D721Med (cell line): ENCODE data around the gene ARHGEF7.

Experiments used
- DNase-seq: peaks from one replicate; pipeline ENCODE4 v3.0.0; 2011; ENCODE audit warnings: low spot score; ENCODE audit not compliant: insufficient read length
- FAIRE-seq: peaks from 2 replicates; lab custom pipeline; 2011; peaks lifted over from hg19 to GRCh38; lab: Jason Lieb, UNC
- TF ChIP-seq, protein P1 (sequence below): IDR thresholded peaks from 2 replicates; pipeline ENCODE4 v1.5.1; 2012; ENCODE audit warnings: mild to moderate bottlenecking, control low read depth; ENCODE audit not compliant: insufficient read depth; ENCODE audit errors: missing control alignments

ARHGEF7 gene

GRCh38 chr13:111171112-111171511 lies 56.0 kb downstream of the ARHGEF7 start:
- DNase-seq = no peak
- no peak for FAIRE-seq
- TF ChIP-seq, protein P1, sequence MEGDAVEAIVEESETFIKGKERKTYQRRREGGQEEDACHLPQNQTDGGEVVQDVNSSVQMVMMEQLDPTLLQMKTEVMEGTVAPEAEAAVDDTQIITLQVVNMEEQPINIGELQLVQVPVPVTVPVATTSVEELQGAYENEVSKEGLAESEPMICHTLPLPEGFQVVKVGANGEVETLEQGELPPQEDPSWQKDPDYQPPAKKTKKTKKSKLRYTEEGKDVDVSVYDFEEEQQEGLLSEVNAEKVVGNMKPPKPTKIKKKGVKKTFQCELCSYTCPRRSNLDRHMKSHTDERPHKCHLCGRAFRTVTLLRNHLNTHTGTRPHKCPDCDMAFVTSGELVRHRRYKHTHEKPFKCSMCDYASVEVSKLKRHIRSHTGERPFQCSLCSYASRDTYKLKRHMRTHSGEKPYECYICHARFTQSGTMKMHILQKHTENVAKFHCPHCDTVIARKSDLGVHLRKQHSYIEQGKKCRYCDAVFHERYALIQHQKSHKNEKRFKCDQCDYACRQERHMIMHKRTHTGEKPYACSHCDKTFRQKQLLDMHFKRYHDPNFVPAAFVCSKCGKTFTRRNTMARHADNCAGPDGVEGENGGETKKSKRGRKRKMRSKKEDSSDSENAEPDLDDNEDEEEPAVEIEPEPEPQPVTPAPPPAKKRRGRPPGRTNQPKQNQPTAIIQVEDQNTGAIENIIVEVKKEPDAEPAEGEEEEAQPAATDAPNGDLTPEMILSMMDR = no peak

GRCh38 chr13:111171629-111172028 lies 56.5 kb downstream of the ARHGEF7 start:
- TF ChIP-seq, protein P1 = no peak
- no peak for DNase-seq

GRCh38 chr13:111174377-111175114 lies 59.4 kb downstream of the ARHGEF7 start:
- DNase-seq = no peak
- TF ChIP-seq, protein P1 = no peak
- no peak for FAIRE-seq

More at GRCh38 chr13:111171629-111172028, 56.5 kb downstream of the ARHGEF7 start:
- FAIRE-seq = no peak

DNA sequence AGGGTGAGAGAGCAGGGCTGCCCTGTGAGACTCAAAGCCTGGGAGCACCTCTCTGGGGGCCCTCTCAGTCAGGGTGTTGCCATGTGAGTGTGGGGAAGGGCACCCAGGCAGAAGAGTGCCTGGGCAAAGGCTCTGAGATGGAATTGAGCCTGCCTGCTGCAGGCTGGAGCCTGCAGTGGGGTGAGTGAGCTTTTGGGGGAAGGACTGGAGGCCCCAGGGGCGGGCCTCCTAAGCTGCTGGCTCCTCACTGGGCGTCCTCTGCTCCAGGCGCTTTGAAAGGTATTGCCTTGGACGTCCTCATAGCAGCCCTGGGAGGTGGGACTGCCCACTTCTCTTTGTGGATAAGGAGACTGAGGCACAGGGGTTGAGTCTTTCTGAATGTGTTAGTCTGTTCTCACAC lies 60.3 kb downstream of the ARHGEF7 start:
- DNase-seq = no peak
- TF ChIP-seq, protein P1 = no peak
- FAIRE-seq = no peak

DNA sequence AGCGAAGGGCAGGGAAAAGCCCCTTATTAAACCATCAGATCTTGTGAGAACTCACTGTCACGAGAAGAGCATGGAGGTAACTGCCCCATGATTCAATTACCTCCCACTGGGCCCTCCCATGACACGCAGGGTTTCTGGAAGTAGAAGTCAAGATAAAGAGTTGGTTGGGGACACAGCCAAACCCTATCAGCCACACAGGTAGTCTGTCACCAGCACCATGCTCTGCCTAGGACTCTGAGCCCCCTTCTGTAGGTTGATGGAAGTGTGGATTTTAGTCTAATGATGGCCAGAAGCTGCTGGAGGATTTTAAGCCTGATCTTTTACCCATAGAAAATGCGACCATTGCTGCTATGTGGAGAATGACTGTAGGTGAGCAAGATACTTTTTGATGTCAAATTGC lies 60.8 kb downstream of the ARHGEF7 start:
- FAIRE-seq (no peak), DNase-seq (no peak)
- TF ChIP-seq, protein P1 = no peak

- FAIRE-seq (no peak), DNase-seq (no peak)
- TF ChIP-seq, protein P1 = no peak
Measured at GRCh38 chr13:111176421-111176820, 61.3 kb downstream of the ARHGEF7 start.

- TF ChIP-seq, protein P1 = no peak
- DNase-seq = no peak
- no peak for FAIRE-seq
Measured at GRCh38 chr13:111177081-111177711, 62.1 kb downstream of the ARHGEF7 start.
